GM12891 (cell line): ENCODE measurements around the gene PIGQ.

Experiments
- DNase-seq: peaks from one replicate; pipeline ENCODE4 v3.0.0; 2011; ENCODE audit warnings: low spot score; ENCODE audit not compliant: insufficient read length
- FAIRE-seq: peaks from 2 replicates; lab custom pipeline; 2011; peaks lifted over from hg19 to GRCh38; lab: Jason Lieb, UNC
- PAX5 ChIP-seq: IDR thresholded peaks from 2 replicates; pipeline ENCODE4 v1.6.1; 2011; ENCODE audit warnings: low read length, moderate library complexity, mild to moderate bottlenecking; ENCODE audit not compliant: insufficient read depth, severe bottlenecking
- POLR2A ChIP-seq: IDR thresholded peaks from 2 replicates; pipeline ENCODE4 v1.6.1; 2011; ENCODE audit warnings: low read depth, low read length, control low read depth
- POLR2AphosphoS5 ChIP-seq: IDR thresholded peaks from 2 replicates; pipeline ENCODE4 v1.6.1; 2011; ENCODE audit warnings: low read depth, low read length, control low read depth
- POU2F2 ChIP-seq: IDR thresholded peaks from 2 replicates; pipeline ENCODE4 v1.6.1; 2011; ENCODE audit warnings: low read depth, mild to moderate bottlenecking, control low read depth, low read length, moderate library complexity
- SPI1 ChIP-seq: IDR thresholded peaks from 2 replicates; pipeline ENCODE4 v1.6.1; 2011; ENCODE audit warnings: low read depth, low read length, control low read depth
- TAF1 ChIP-seq: IDR thresholded peaks from 2 replicates; pipeline ENCODE4 v1.6.1; 2011; ENCODE audit warnings: low read depth, low read length, control low read depth

PIGQ gene

GRCh38 chr16:555528-556473, 14.0 kb upstream of the PIGQ start:
- no peak for FAIRE-seq
- no peak for DNase-seq
- TF ChIP-seq PAX5 (no peak), SPI1 (no peak), POLR2AphosphoS5 (no peak), TAF1 (no peak), POU2F2 (no peak), POLR2A (no peak)

- no peak for TF ChIP-seq POLR2AphosphoS5
- no peak for TF ChIP-seq POU2F2
- TF ChIP-seq PAX5, result no peak
- no peak for TF ChIP-seq TAF1
- no peak for TF ChIP-seq POLR2A
- no peak for TF ChIP-seq SPI1
- DNase-seq (no peak), FAIRE-seq (no peak)
Measured at GRCh38 chr16:556474-557173, 13.1 kb upstream of the PIGQ start.

- FAIRE-seq, result no peak
- DNase-seq, result no peak
- TF ChIP-seq SPI1 (no peak), POLR2A (no peak), PAX5 (no peak), TAF1 (no peak), POU2F2 (no peak), POLR2AphosphoS5 (no peak)
Measured at GRCh38 chr16:557463-558297, 12.1 kb upstream of the PIGQ start.

GRCh38 chr16:558298-559020, 11.3 kb upstream of the PIGQ start:
- no peak for DNase-seq
- TF ChIP-seq PAX5, result no peak
- TF ChIP-seq POLR2A, result no peak
- TF ChIP-seq POU2F2, result no peak
- no peak for TF ChIP-seq SPI1
- no peak for TF ChIP-seq POLR2AphosphoS5
- no peak for TF ChIP-seq TAF1
- FAIRE-seq, result no peak

GRCh38 chr16:559021-559380, 10.8 kb upstream of the PIGQ start:
- DNase-seq (no peak), FAIRE-seq (no peak)
- TF ChIP-seq TAF1, result no peak
- TF ChIP-seq POLR2AphosphoS5, result no peak
- no peak for TF ChIP-seq PAX5
- no peak for TF ChIP-seq SPI1
- no peak for TF ChIP-seq POLR2A

GRCh38 chr16:559411-560203, 10.2 kb upstream of the PIGQ start:
- FAIRE-seq (no peak), DNase-seq (no peak)
- TF ChIP-seq TAF1, result no peak
- no peak for TF ChIP-seq POLR2A
- TF ChIP-seq SPI1, result no peak
- no peak for TF ChIP-seq POU2F2
- TF ChIP-seq PAX5, result no peak
- TF ChIP-seq POLR2AphosphoS5, result no peak

GRCh38 chr16:560204-560700, 9.5 kb upstream of the PIGQ start, which contains the start of gene PRR35:
Gene PRR35 (plus strand): TSS chr16:560394. CDS start chr16:563295, 2,901 bp downstream.
- no peak for TF ChIP-seq PAX5
- no peak for TF ChIP-seq POLR2AphosphoS5
- TF ChIP-seq TAF1, result no peak
- no peak for TF ChIP-seq SPI1
- no peak for TF ChIP-seq POLR2A
- no peak for TF ChIP-seq POU2F2
- FAIRE-seq, result no peak
- no peak for DNase-seq
